Stomach smooth muscle (tissue), 2 donors: Measurements from ENCODE around the gene CNTNAP5.

Experiments used
- H3K27ac ChIP-seq: one replicate; pipeline ENCODE4 v1.7.0; 2013; ENCODE audit warnings: mild to moderate bottlenecking, low read length, inconsistent platforms
- H3K27me3 ChIP-seq, 2 donors: one replicate each; pipeline ENCODE4 v1.7.0; 2013; ENCODE audit warnings: low read length in 2 of 2; ENCODE audit not compliant: insufficient read depth in 2 of 2, control insufficient read depth in 1 of 2
- H3K36me3 ChIP-seq, 2 donors: one replicate each; pipeline ENCODE4 v1.7.0; 2013; ENCODE audit warnings: low read length in 2 of 2; ENCODE audit not compliant: control insufficient read depth in 2 of 2, insufficient read depth in 2 of 2
- H3K4me1 ChIP-seq: one replicate; pipeline ENCODE4 v1.7.0; 2013; ENCODE audit warnings: low read length; ENCODE audit not compliant: control insufficient read depth, insufficient read depth
- H3K4me3 ChIP-seq, 2 donors: one replicate each; pipeline ENCODE4 v1.7.0; 2013; ENCODE audit warnings: low read length in 2 of 2
- H3K9ac ChIP-seq, 2 donors: one replicate each; pipeline ENCODE4 v1.7.0; 2013; ENCODE audit warnings: low read length in 2 of 2, mild to moderate bottlenecking in 1 of 2
- H3K9me3 ChIP-seq, 2 donors: one replicate each; pipeline ENCODE4 v1.7.0; 2013; ENCODE audit warnings: low read length in 2 of 2; ENCODE audit not compliant: control insufficient read depth in 2 of 2
- donor health status: healthy.
- donor health status: Pancreatic carcinoma.

The CNTNAP5 gene

GRCh38 chr2:124923097-124923496 is 898.0 kb downstream of the CNTNAP5 start:
- no peaks in the 10 kb centered on the region for H3K9me3 ChIP-seq
- H3K27ac ChIP-seq, result no peak overlapping the region
- no peaks in the 10 kb centered on the region for H3K4me1 ChIP-seq
- H3K27me3 ChIP-seq, result no peaks in the 10 kb centered on the region
- H3K4me3 ChIP-seq, result no peak overlapping the region
- no peak overlapping the region for H3K9ac ChIP-seq
- H3K36me3 ChIP-seq, result no peaks in the 10 kb centered on the region

GRCh38 chr2:124933883-124934282 is 908.8 kb downstream of the CNTNAP5 start:
- H3K36me3 ChIP-seq, result no peaks in the 10 kb centered on the region
- no peak overlapping the region for H3K27ac ChIP-seq
- H3K27me3 ChIP-seq, result no peaks in the 10 kb centered on the region
- H3K4me1 ChIP-seq, result no peaks in the 10 kb centered on the region
- H3K9me3 ChIP-seq, result no peaks in the 10 kb centered on the region
- no peak overlapping the region for H3K9ac ChIP-seq
- no peak overlapping the region for H3K4me3 ChIP-seq

GRCh38 chr2:124953921-124954320 is 928.8 kb downstream of the CNTNAP5 start:
- H3K4me1 ChIP-seq, result no peaks in the 10 kb centered on the region
- H3K9me3 ChIP-seq, result no peaks in the 10 kb centered on the region
- no peak overlapping the region for H3K4me3 ChIP-seq
- H3K36me3 ChIP-seq, result no peaks in the 10 kb centered on the region
- no peak overlapping the region for H3K27ac ChIP-seq
- no peak overlapping the region for H3K9ac ChIP-seq
- H3K27me3 ChIP-seq, result no peaks in the 10 kb centered on the region

- H3K9ac ChIP-seq, result no peak overlapping the region
- no peaks in the 10 kb centered on the region for H3K4me1 ChIP-seq
- no peaks in the 10 kb centered on the region for H3K9me3 ChIP-seq
- no peak overlapping the region for H3K4me3 ChIP-seq
- no peaks in the 10 kb centered on the region for H3K27me3 ChIP-seq
- H3K27ac ChIP-seq, result no peak overlapping the region
- H3K36me3 ChIP-seq, result no peaks in the 10 kb centered on the region
These were observed 934.5 kb downstream of the CNTNAP5 start for GRCh38 chr2:124959581-124959980.

GRCh38 chr2:124961132-124961531 is 936.0 kb downstream of the CNTNAP5 start:
- Histone ChIP-seq H3K27ac (no peak overlapping the region), H3K4me3 (no peak overlapping the region), H3K9me3 (no peaks in the 10 kb centered on the region), H3K4me1 (no peaks in the 10 kb centered on the region), H3K27me3 (no peaks in the 10 kb centered on the region), H3K36me3 (no peaks in the 10 kb centered on the region), H3K9ac (no peak overlapping the region)
